Nephron (organoid): ENCODE results near the gene BPIFB3.
"Not testable (repeated sequence)": the region's sequence is repeated elsewhere in the genome, so short reads cannot be mapped to it uniquely, and the experiment has no call there.

Experiments used
- H3K27ac Mint-ChIP-seq, 3 experiments: 2 replicates each; pipeline ENCODE4 v1.8.0; 2020; ENCODE audit warnings: mixed read lengths in 3 of 3, mild to moderate bottlenecking in 2 of 3, moderate library complexity in 1 of 3
- H3K27me3 Mint-ChIP-seq: 2 replicates; pipeline ENCODE4 v1.8.0; 2021; ENCODE audit warnings: low read depth, mild to moderate bottlenecking, moderate library complexity, mixed read lengths
- H3K36me3 Mint-ChIP-seq: 2 replicates; pipeline ENCODE4 v1.8.0; 2020; ENCODE audit warnings: low read depth, mixed read lengths
- H3K4me1 Mint-ChIP-seq: 2 replicates; pipeline ENCODE4 v1.8.0; 2020; ENCODE audit warnings: mixed read lengths
- H3K4me3 Mint-ChIP-seq, 3 experiments: 2 replicates each; pipeline ENCODE4 v1.8.0; 2020; ENCODE audit warnings: mild to moderate bottlenecking in 3 of 3, mixed read lengths in 3 of 3, moderate library complexity in 2 of 3
- H3K9me3 Mint-ChIP-seq: 2 replicates; pipeline ENCODE4 v1.8.0; 2020; ENCODE audit warnings: mixed read lengths
- CTCF ChIP-seq, 3 experiments: fragments of 200-600 bp; sonication (generic); IDR thresholded peaks; one replicate each; pipeline ENCODE4 v1.5.0; 2021; ENCODE audit warnings: antibody characterized with exemption in 3 of 3; ENCODE audit not compliant: unreplicated experiment in 3 of 3

The BPIFB3 gene

GRCh38 chr20:33043731-33044181, 9.9 kb upstream of the BPIFB3 start:
- Mint-ChIP-seq H3K4me3 (no peak overlapping the region), H3K36me3 (no peaks in the 10 kb centered on the region), H3K27ac (no peak overlapping the region), H3K27me3 (peaks cover 28% of the 10 kb centered on the region), H3K9me3 (peaks cover 20% of the 10 kb centered on the region), H3K4me1 (no peaks in the 10 kb centered on the region)
- TF ChIP-seq CTCF (IDR thresholded peaks at IDR 0.05; ENCODE audit: unreplicated experiment in 3 of 3) = no peak

DNA sequence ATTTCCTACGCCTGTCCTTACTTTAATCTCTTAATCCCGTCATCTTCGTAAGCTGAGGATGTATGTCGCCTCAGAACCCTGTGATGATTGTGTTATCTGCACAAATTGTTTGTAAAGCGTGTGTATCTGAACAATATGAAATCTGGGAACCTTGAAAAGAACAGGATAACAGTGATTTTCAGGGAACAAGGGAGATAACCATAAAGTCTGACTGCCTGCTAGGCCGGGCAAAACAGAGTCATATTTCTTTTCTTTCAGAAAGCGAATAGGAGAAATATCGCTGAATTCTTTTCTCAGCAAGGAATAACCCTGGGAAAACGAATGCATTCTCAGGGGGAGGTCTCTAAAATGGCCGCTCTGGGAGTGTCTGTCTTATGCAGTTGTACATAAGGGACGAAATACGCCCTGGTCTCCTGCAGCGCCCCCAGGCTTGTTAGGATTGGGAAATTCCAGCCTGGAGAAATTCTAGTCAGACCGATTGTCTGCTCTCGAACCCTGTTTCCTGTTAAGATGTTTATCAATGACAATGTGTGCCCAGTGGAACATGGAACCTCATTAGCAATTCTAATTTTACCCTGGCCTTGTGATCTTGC, 8.5 kb upstream of the BPIFB3 start:
- not testable (repeated sequence) for H3K4me1 Mint-ChIP-seq, H3K27ac Mint-ChIP-seq
- peaks cover 17% of the 10 kb centered on the region for H3K27me3 Mint-ChIP-seq

DNA sequence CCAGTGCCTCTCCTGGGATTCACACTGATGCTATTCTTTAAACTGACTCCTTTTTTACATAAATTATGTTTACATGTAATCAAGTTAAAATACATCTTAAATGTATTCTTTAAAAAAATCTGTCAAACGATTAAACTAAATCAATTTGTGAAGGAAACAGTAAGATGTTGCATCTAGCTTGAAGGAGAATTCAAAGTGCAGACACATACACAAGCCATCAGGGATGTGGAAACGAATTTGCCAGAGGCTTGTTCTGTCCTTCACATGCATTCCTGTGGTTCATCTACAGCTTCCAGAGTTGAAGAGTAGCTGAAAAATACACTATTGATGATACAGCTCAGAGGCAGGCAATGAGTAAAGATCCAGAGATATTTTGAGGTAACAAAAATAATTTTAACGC, 7.3 kb upstream of the BPIFB3 start:
- Mint-ChIP-seq H3K9me3 (peaks cover 20% of the 10 kb centered on the region), H3K27ac (no peak overlapping the region), H3K4me1 (no peaks in the 10 kb centered on the region), H3K27me3 (peaks cover 14% of the 10 kb centered on the region), H3K4me3 (no peak overlapping the region), H3K36me3 (no peaks in the 10 kb centered on the region)
- TF ChIP-seq CTCF (IDR thresholded peaks at IDR 0.05; ENCODE audit: unreplicated experiment in 3 of 3) = no peak

More for the DNA sequence above, 8.5 kb upstream of the BPIFB3 start:
- not testable (repeated sequence) for H3K4me3 Mint-ChIP-seq, H3K36me3 Mint-ChIP-seq
- H3K9me3 Mint-ChIP-seq = peaks cover 20% of the 10 kb centered on the region

GRCh38 chr20:33051333-33051732, 2.4 kb upstream of the BPIFB3 start:
- Mint-ChIP-seq H3K27me3 (peaks cover 16% of the 10 kb centered on the region), H3K36me3 (no peaks in the 10 kb centered on the region), H3K4me3 (no peak overlapping the region), H3K27ac (no peak overlapping the region), H3K4me1 (peaks cover 5% of the 10 kb centered on the region), H3K9me3 (peaks cover 7% of the 10 kb centered on the region)
- TF ChIP-seq CTCF (IDR thresholded peaks at IDR 0.05; ENCODE audit: unreplicated experiment in 3 of 3) = no peak

GRCh38 chr20:33054381-33054780, 678 bp downstream of the BPIFB3 start:
- Mint-ChIP-seq H3K4me3 (no peak overlapping the region), H3K9me3 (no peaks in the 10 kb centered on the region), H3K27me3 (peaks cover 16% of the 10 kb centered on the region), H3K27ac (no peak overlapping the region), H3K36me3 (no peaks in the 10 kb centered on the region), H3K4me1 (peaks cover 5% of the 10 kb centered on the region)
- no peak for TF ChIP-seq CTCF (IDR thresholded peaks at IDR 0.05; ENCODE audit: unreplicated experiment in 3 of 3)

DNA sequence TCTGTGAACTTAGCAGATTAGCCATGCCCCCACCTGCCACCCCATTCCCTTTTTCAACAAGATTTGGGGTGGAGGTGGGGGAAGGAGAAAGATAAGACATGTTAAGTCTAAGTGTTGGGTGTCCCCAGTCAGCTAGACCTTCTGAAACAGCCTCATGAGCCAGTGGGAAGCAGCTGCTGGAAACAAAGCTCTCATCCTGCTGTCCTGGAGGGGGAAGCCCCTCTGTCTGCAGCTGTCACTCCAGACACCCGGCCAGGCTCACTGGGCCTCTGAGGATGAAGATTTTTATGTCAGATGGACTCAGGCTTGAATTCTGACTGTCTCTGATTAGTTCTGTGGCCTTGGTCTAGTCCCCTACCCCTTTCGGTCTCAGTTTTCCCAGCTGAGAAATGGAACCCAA, 1.1 kb downstream of the BPIFB3 start:
- Mint-ChIP-seq H3K4me1 (peaks cover 5% of the 10 kb centered on the region), H3K27me3 (peaks cover 16% of the 10 kb centered on the region), H3K9me3 (no peaks in the 10 kb centered on the region), H3K27ac (no peak overlapping the region), H3K36me3 (no peaks in the 10 kb centered on the region), H3K4me3 (no peak overlapping the region)
- TF ChIP-seq CTCF (IDR thresholded peaks at IDR 0.05; ENCODE audit: unreplicated experiment in 3 of 3) = no peak
